ENCODE data around the gene FAM47E. TPM values are rescaled to one million over a fixed set of nuclear protein-coding genes. Genes with fewer than 3 reads are reported as not detected.

Gene FAM47E
- total RNA-seq, 1 donor from 2014 or later = 7.0 TPM

DNA sequence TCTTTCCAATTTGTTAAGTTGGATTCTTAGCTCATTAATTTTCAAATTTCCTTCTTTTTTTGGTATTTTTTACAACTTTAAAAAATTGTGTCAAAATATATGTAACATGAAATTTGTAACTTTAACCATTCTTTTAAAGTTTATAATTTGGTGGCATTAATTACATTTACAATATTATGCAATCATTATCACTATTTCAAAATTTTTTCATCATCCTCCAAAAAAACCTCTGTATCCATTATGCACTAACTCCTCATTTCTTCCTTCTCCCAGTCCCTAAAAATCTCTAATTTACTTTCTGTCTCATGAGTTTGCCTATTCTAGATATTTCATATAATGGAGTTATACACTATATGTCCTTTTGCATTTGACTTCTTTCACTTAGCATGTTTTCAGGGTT, 4.7 kb upstream of the FAM47E start:
- Histone ChIP-seq H3K27ac (no peak overlapping the region), H3K4me3 (no peak overlapping the region), H3F3A (ENCODE audit: low read depth) (peaks cover 4% of the 10 kb centered on the region), H2AFZ (replicated peaks) (no peak overlapping the region), H3K36me3 (no peaks in the 10 kb centered on the region), H3K9me3 (ENCODE audit: low read depth) (no peaks in the 10 kb centered on the region), H3K9ac (no peak overlapping the region), H3K79me2 (ENCODE audit: low read depth) (no peaks in the 10 kb centered on the region), H3K4me2 (no peak overlapping the region), H3K27me3 (peaks cover 25% of the 10 kb centered on the region), H3K4me1 (no peaks in the 10 kb centered on the region), H4K20me1 (ENCODE audit: low read depth) (no peaks in the 10 kb centered on the region)
- peaks cover 8% of the 10 kb centered on the region for H3K4me1 Mint-ChIP-seq
- no peaks in the 10 kb centered on the region for H3K9me3 Mint-ChIP-seq
- H3K36me3 Mint-ChIP-seq = no peaks in the 10 kb centered on the region
- no peak overlapping the region for H3K4me3 Mint-ChIP-seq
- TF ChIP-seq, protein P1, sequence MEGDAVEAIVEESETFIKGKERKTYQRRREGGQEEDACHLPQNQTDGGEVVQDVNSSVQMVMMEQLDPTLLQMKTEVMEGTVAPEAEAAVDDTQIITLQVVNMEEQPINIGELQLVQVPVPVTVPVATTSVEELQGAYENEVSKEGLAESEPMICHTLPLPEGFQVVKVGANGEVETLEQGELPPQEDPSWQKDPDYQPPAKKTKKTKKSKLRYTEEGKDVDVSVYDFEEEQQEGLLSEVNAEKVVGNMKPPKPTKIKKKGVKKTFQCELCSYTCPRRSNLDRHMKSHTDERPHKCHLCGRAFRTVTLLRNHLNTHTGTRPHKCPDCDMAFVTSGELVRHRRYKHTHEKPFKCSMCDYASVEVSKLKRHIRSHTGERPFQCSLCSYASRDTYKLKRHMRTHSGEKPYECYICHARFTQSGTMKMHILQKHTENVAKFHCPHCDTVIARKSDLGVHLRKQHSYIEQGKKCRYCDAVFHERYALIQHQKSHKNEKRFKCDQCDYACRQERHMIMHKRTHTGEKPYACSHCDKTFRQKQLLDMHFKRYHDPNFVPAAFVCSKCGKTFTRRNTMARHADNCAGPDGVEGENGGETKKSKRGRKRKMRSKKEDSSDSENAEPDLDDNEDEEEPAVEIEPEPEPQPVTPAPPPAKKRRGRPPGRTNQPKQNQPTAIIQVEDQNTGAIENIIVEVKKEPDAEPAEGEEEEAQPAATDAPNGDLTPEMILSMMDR (IDR thresholded peaks at IDR 0.05) = no peak
- no peak for TF ChIP-seq EZH2 (IDR thresholded peaks at IDR 0.05)
- no peak for TF ChIP-seq EZH2phosphoT487 (IDR thresholded peaks at IDR 0.05)
- H3K27ac Mint-ChIP-seq = no peak overlapping the region
- peaks cover 15% of the 10 kb centered on the region for H3K27me3 Mint-ChIP-seq (ENCODE audit: insufficient read depth, low read depth)
- DNase-seq (ENCODE audit: low spot score) = no peak

DNA sequence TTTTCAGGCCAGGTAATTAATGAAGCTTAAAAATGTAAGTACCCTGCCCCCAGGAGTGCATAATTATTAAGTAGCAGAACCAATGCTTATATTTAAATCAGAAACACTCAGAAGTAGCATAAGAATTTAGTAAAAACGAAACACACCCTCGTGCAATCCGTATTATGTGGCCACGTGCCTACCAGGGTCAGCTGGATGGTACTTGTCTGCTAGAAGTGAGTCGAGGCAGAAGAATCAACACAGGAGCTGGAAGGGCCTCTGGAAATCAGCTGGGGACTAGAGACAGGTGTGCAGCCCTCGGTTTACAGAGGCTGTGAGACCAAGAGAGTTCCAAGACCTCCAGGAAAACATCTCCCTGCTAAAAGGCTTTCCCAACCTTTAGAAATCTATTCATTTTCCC, 559 bp upstream of the FAM47E start:
- H3K4me1 Mint-ChIP-seq = peaks cover 13% of the 10 kb centered on the region
- H3K9me3 ChIP-seq (ENCODE audit: low read depth) = no peaks in the 10 kb centered on the region
- peak overlapping the region; percentile 55 for H3K4me3 ChIP-seq
- peak overlapping the region; percentile 28 for H3K27ac Mint-ChIP-seq
- no peaks in the 10 kb centered on the region for H3K4me1 ChIP-seq
- no peaks in the 10 kb centered on the region for H4K20me1 ChIP-seq (ENCODE audit: low read depth)
- peaks cover 14% of the 10 kb centered on the region for H3K27me3 Mint-ChIP-seq (ENCODE audit: insufficient read depth, low read depth)
- H3K27ac ChIP-seq = no peak overlapping the region
- H3K9ac ChIP-seq = no peak overlapping the region
- H3K9me3 Mint-ChIP-seq = no peaks in the 10 kb centered on the region
- H3K36me3 ChIP-seq = no peaks in the 10 kb centered on the region
- H3F3A ChIP-seq (ENCODE audit: low read depth) = peaks cover 4% of the 10 kb centered on the region
- H3K4me2 ChIP-seq = peak overlapping the region; percentile 82
- H3K36me3 Mint-ChIP-seq = no peaks in the 10 kb centered on the region
- peak overlapping the region; percentile 84 for H3K4me3 Mint-ChIP-seq
- H3K27me3 ChIP-seq = peaks cover 41% of the 10 kb centered on the region
- no peak for TF ChIP-seq EZH2 (IDR thresholded peaks at IDR 0.05)
- TF ChIP-seq, protein P1 (IDR thresholded peaks at IDR 0.05) = no peak
- no peak for TF ChIP-seq EZH2phosphoT487 (IDR thresholded peaks at IDR 0.05)
- no peak for DNase-seq (ENCODE audit: low spot score)
- no peaks in the 10 kb centered on the region for H3K79me2 ChIP-seq (ENCODE audit: low read depth)
- peak overlapping the region; percentile 88 for H2AFZ ChIP-seq (replicated peaks)

DNA sequence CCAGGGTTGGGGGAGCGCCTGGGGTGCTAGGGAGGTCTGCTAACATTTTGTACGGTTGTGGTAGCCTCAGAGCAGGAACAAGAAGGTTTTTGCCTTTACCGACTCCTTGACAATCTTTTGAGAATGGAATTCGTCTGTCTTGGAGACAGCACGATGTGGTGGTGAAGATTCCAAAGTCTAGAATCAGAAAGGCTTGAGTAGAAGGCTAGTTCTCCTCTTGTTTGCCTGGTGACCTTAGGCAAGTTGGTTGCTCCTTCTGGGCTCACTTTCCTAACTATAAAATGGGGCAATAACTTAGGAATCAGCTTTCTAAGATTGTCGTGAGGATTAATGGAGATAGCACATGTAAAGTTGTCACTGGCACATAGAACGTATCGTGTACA, 741 bp downstream of the FAM47E start:
- Histone ChIP-seq H3K4me2 (peak overlapping the region; percentile 82), H3K4me3 (peak overlapping the region; percentile 55), H2AFZ (replicated peaks) (peak overlapping the region; percentile 88), H4K20me1 (ENCODE audit: low read depth) (no peaks in the 10 kb centered on the region), H3K27ac (no peak overlapping the region), H3F3A (ENCODE audit: low read depth) (peaks cover 4% of the 10 kb centered on the region), H3K9me3 (ENCODE audit: low read depth) (no peaks in the 10 kb centered on the region), H3K9ac (no peak overlapping the region), H3K36me3 (no peaks in the 10 kb centered on the region), H3K79me2 (ENCODE audit: low read depth) (no peaks in the 10 kb centered on the region), H3K4me1 (no peaks in the 10 kb centered on the region), H3K27me3 (peaks cover 41% of the 10 kb centered on the region)
- Mint-ChIP-seq H3K27me3 (ENCODE audit: insufficient read depth, low read depth) (peaks cover 14% of the 10 kb centered on the region), H3K4me1 (peaks cover 13% of the 10 kb centered on the region), H3K27ac (no peak overlapping the region), H3K9me3 (no peaks in the 10 kb centered on the region), H3K4me3 (peak overlapping the region; percentile 85), H3K36me3 (no peaks in the 10 kb centered on the region)
- TF ChIP-seq, protein P1 (IDR thresholded peaks at IDR 0.05) = no peak
- no peak for TF ChIP-seq EZH2 (IDR thresholded peaks at IDR 0.05)
- TF ChIP-seq EZH2phosphoT487 (IDR thresholded peaks at IDR 0.05) = no peak
- no peak for DNase-seq (ENCODE audit: low spot score)
